Stimulated activated CD8-positive, alpha-beta memory T cell treated with anti-CD3 and anti-CD28 coated beads, Interleukin-4, amount 100 ng/mL, for 4 hours (primary cell): ENCODE measurements around the gene PRKAR1B.
"Not testable (repeated sequence)": the region's sequence is repeated elsewhere in the genome, so short reads cannot be mapped to it uniquely, and the experiment has no call there.

Source experiments
- DNase-seq, 2 donors: peaks; one replicate each; pipeline ENCODE4 v3.0.0-alpha.2; 2020; ENCODE audit warnings: low read depth in 2 of 2, low spot score in 1 of 2

The PRKAR1B gene

DNA sequence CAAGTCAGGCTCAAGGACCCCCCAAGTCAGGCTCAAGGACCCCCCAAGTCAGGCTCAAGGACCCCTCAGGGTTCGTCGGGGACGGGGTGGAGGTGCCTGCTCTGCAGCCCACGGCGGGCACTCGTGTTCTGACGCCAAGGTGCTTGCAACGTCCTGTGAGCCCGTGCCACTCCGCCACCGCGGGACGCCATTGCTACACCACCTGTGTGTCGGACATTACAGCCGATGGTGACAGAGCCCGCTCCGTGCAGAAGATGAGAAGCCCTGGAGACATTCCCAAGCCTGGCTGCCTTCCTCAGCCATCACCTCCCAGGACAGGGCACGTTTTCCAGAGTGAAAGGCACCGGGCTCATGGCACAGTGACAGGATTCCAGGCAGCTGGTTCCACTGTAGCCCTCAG, 98.3 kb downstream of the PRKAR1B start:
- no peak for DNase-seq

- DNase-seq = no peak
Observed at GRCh38 chr7:628402-628763, 98.7 kb downstream of the PRKAR1B start.

DNA sequence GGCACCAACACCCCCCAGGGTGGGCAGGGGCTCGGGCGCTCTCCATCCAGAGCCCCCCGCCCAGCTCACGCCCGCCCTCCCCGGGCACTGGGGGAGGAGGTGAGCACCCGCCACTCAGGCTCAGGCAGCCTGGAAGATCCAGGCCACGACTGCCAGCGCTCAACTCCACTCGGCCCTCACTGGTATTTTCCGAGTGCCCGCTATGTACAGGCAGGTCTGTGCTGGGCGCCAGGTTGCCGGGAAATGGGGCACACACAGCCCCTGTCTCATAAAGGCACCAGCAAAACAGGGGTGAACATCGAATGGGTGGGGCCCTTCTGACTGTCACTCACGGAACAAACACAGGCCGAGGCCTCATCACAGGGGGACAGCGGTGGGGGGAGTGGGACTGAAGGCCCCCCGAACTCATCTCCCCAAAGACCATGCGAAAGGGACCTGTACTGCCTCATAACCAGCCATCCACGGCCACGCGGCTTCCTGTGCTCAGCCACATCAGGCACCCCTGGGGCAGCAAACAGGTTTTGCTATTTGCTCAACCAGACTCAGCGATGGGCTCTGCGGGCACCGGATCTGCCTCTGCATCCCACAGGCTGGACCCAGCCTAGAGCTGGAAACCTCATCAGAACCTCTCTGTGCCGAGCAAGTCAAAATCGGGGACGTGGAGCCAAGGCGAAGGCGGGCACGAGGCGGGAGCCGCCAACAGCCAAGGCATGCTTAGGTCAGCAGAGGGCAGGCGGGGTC, 99.2 kb downstream of the PRKAR1B start:
- no peak for DNase-seq

DNA sequence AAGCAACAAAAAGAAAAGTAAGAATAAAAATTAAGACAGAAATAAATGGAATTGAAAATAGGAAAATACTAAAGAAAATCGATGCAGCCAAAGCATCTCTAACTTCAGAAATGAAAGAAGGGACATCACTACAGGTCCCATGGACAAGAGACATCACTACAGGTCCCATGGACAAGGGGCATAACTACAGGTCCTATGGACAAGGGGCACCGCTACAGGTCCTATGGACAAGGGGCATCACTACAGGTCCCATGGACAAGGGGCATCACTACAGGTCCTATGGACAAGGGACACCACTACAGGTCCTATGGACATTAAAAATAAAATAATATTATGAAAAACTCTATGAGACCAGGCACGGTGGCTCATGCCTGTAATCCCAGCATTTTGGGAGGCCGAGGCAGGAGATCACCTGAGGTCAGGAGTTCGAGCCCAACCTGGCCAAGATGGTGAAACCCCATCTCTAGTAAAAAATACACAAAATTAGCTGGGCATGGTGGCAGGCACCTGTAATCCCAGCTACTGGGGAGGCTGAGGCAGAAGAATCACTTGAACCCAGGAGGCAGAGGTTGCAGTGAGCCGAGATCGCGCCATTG, 101.6 kb downstream of the PRKAR1B start:
- DNase-seq = no peak

GRCh38 chr7:623464-623863, 103.6 kb downstream of the PRKAR1B start:
- DNase-seq = no peak

GRCh38 chr7:621572-622285, 105.4 kb downstream of the PRKAR1B start:
- no peak for DNase-seq

GRCh38 chr7:620885-621284, 106.2 kb downstream of the PRKAR1B start:
- DNase-seq = no peak

DNA sequence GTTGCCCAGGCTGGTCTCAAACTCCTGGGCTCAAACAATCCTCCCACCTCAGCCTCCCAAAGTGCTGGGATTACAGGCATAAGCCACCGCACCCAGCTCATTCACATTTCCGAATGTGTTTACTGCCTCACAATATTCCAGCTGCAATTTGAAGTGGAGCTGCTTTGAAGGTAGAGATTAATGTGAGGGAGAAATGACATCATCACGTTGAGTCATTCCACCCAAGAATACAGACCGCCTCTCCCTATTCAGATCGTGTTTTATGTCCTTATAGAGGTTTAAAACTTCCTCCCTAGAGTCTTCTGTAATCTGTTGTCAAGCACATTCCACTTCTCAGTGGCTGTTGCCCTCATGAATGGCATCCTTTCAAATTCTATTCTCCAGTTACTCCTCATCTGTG, 107.0 kb downstream of the PRKAR1B start:
- DNase-seq = no peak

GRCh38 chr7:619368-619840, 107.7 kb downstream of the PRKAR1B start:
- DNase-seq = no peak

GRCh38 chr7:618539-619367, 108.3 kb downstream of the PRKAR1B start:
- no peak for DNase-seq

- no peak for DNase-seq
Observed at GRCh38 chr7:617614-618538, 109.2 kb downstream of the PRKAR1B start.

DNA sequence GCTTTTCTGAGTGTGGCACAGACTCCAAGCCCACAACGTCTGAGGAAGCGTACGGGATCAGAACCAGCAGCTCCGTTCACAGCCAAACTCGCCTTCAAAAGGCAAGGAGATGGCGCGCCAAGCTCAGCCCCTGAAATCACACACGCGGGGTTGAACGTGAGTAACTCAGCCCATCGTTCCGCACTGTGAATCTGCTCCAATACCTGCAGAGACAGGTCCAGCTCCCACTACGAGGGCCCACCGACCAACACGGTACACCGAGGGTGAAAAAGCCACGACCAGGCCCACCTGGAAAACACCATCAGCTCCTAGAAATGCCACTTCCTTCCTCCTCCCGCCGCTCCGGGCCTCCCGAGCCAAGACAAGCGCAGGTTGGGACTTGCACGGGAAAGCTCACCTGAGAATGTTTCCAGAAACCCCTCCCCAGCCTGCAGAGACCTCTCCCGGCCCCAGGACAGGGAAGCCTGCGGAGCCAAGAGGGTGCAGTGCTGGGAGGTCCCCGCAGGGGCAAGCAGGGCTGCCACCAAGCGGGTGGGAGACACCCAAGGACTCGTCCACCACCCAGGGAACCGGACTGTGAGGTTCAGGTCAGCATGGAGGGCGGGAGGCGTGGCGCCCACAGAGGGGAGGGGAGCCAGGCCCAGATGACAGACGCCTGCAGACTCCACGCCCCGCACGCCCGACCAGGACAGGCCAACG, 113.5 kb downstream of the PRKAR1B start:
- no peak for DNase-seq

- DNase-seq = not testable (repeated sequence)
Observed at GRCh38 chr7:611837-612236, 115.2 kb downstream of the PRKAR1B start.

- DNase-seq = no peak
Observed at GRCh38 chr7:611281-611810, 115.7 kb downstream of the PRKAR1B start.

DNA sequence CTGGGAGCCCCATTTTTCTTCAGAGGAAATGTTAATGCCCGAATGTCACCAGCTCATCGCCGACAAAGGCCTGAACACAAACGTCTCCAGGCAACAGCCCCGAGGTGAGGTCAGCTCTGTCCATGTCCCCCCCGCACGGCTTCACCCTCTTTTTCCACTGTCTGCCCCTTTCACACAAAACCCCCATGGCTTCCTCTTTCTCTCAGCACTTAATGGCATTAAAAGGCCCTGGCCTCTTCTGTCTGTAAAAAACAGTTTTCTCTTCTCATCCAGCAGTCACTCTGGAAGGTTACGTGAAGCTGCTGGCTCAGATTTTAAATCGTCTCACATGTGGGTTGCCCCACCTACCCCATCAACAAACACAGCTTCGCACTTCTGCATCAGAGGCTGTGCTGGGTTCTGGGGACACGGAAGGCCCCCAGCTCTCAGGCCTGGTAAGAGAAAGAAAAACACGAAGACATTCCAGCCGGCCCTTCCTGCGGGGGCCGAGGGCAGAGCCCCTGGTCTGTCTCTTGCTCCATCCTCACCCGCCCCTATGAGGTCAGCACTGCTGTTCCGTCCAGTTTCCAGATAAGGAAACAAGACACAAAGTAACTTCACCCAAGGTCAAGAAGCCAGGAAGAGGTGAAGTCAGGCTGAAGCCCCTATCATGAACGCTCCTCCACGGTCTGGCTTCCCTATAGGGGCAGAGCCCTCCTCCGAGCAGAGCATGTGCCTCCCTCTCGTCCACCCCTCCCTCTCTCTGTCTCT, 116.4 kb downstream of the PRKAR1B start:
- no peak for DNase-seq

DNA sequence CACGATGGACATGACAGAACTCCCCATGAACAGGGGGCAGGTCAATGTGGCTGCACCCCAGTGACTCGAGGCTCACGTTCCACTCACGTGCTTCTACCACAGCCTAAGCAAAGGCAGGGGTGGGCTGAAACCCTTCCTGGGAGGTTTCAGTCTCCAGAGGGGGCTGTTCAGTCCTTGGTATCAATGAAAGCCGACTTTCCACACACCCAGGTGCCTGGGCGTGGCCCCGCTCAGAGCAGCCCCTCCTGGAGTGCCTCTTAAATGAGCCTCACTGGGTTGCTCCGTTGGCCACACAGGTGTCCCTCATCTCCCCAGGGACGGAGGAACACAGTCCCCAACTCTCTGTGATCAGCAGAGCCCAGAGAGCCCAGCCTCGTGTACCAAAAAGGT, 116.9 kb downstream of the PRKAR1B start:
- DNase-seq = no peak

- no peak for DNase-seq
Observed at GRCh38 chr7:609365-609764, 117.7 kb downstream of the PRKAR1B start.

DNA sequence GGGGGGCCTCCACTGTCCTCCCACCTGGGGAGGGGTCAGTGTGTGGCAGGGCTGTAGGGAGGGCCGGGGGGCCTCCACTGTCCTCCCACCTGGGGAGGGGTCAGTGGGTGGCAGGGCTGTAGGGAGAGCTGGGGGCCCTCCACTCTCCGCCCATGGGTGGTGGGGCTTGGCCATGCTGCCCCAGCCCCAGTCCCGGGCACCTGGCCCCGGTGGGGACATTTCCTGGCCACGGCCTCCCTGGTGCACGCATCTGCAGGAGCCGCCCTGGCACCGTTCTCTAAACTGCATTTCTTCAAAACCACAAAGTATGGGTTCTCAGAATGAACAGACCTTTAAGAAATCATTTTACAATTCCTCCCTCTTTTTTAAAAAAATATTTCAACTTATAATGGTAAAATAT, 118.1 kb downstream of the PRKAR1B start:
- DNase-seq = no peak

GRCh38 chr7:608361-608760, 118.7 kb downstream of the PRKAR1B start:
- no peak for DNase-seq
